Central memory CD8-positive, alpha-beta T cell (primary cell): ENCODE data around the gene DNAJC4.
A peak's percentile ranks its signal among the peaks of the same experiment; 100 is the strongest.

Experiments used
- ATAC-seq: fragments of 150-1000 bp; cut with Tn5 transposase; replicated peaks from 2 replicates; pipeline ENCODE4 v1.10.0; 2022; ENCODE audit warnings: mild to moderate bottlenecking, moderate FRiP score, moderate number of reproducible peaks; ENCODE audit not compliant: poor library complexity, severe bottlenecking; ENCODE audit errors: extremely low read depth
- DNase-seq, 2 donors: peaks; one replicate each; pipeline ENCODE4 v3.0.0; 2021; ENCODE audit warnings: low spot score in 2 of 2
- H3K27ac Mint-ChIP-seq: one replicate; pipeline ENCODE4 v1.8.0; 2022; ENCODE audit warnings: low read depth, mild to moderate bottlenecking, moderate library complexity, mixed read lengths
- H3K27me3 Mint-ChIP-seq: one replicate; pipeline ENCODE4 v1.8.0; 2022; ENCODE audit warnings: mixed read lengths
- H3K36me3 Mint-ChIP-seq: one replicate; pipeline ENCODE4 v1.8.0; 2022; ENCODE audit warnings: mild to moderate bottlenecking, moderate library complexity, mixed read lengths; ENCODE audit not compliant: insufficient read depth
- H3K4me1 Mint-ChIP-seq: one replicate; pipeline ENCODE4 v1.8.0; 2022; ENCODE audit warnings: mixed read lengths
- H3K4me3 Mint-ChIP-seq: one replicate; pipeline ENCODE4 v1.8.0; 2022; ENCODE audit warnings: mild to moderate bottlenecking, moderate library complexity, mixed read lengths
- H3K9me3 Mint-ChIP-seq: one replicate; pipeline ENCODE4 v1.8.0; 2022; ENCODE audit warnings: mixed read lengths

Gene DNAJC4

DNA sequence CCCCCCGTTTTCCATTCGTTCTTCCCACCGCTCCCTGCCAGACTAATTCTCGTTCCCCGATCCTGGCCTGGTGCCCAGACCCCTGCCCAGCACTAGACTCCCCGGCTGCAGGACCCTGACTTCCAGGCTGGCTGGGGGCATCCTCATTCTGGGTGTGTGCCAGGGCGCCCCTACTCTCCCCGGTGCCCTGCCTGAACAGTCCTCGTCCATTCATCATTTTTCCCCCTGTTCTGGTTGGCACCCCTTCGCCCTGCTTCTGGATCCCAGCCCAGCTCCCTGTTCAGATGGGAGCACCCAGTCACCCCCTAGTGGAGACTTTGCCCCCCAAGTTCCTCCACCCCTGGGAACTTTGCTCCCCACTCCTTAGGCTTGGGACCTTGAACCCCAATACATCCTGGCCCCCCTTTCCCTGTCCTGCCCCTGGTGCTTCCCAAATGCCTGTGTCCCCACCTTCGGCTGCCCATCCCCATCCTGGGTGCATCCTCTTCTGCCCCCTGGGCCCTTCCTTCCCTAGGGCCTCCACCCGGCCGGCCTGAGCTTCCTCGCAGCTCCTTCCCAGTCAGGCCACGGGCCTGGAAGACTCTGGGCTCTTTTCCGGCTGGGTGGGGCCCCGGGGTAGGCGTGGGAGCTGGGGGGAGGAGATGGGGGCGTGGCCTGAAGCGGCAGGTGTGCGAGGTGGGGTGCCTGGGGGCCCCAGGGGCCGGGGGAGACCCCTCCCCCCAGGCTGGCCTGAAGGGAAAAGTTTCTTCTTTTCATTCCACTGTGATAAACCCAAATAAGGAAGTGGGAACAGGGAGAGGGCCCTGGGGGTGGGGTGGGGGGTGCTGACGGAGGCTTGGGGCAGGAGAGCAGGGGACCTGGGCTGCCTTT is 21.9 kb downstream of the DNAJC4 start:
- Mint-ChIP-seq H3K4me3 (peak overlapping the region; percentile 91), H3K9me3 (no peaks in the 10 kb centered on the region), H3K4me1 (peaks cover 24% of the 10 kb centered on the region), H3K27ac (peak overlapping the region; percentile 87), H3K36me3 (peaks cover 6% of the 10 kb centered on the region), H3K27me3 (no peaks in the 10 kb centered on the region)
- ATAC-seq (no peak), DNase-seq (no peak)

DNA sequence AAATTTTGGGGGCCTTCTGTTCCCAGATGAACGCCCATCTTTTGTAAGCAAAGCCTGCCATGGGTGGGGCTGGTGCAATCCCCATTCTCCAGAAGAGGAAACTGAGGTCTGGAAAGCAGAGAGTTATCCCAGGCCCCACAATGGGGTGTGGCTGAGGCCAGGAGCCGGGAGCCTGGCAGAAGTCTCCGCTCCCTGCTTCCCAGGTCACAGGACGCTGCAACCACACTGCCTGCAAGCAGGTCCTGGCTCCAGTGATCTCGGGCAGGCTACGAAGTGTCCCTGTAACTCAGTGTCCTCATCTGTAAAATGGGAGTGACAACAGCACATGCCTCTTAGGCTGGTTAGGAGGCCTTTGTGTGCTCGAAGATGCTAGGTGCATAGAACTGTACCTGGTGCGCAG is 22.7 kb downstream of the DNAJC4 start:
- Mint-ChIP-seq H3K9me3 (no peaks in the 10 kb centered on the region), H3K4me1 (peaks cover 16% of the 10 kb centered on the region), H3K27me3 (no peaks in the 10 kb centered on the region), H3K27ac (no peak overlapping the region), H3K4me3 (peak overlapping the region; percentile 91), H3K36me3 (peaks cover 10% of the 10 kb centered on the region)
- ATAC-seq: no peak
- DNase-seq: no peak

DNA sequence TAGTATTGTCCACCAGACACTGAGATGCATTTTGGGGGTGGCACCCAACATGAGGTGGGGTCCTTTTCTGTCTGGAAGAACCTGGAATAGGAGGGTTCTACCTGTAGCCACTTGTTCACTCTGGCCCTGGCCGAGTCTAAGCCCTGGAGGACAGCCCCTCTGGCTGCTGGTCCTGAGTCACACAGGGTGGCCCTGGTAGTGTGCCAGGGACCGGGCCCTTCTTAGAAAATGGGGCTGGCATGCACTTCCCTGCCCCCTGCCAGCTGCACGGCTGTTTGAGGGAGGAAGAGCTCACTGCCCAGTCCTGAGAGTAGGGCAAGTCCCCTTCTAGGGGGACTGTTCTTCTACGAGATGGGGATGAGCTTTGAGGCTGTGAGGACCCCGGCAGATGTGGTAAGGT is 23.1 kb downstream of the DNAJC4 start:
- DNase-seq: no peak
- no peak for ATAC-seq
- H3K27me3 Mint-ChIP-seq: no peaks in the 10 kb centered on the region
- no peak overlapping the region for H3K4me3 Mint-ChIP-seq
- H3K9me3 Mint-ChIP-seq: no peaks in the 10 kb centered on the region
- peaks cover 12% of the 10 kb centered on the region for H3K4me1 Mint-ChIP-seq
- H3K27ac Mint-ChIP-seq: no peak overlapping the region
- peaks cover 10% of the 10 kb centered on the region for H3K36me3 Mint-ChIP-seq

DNA sequence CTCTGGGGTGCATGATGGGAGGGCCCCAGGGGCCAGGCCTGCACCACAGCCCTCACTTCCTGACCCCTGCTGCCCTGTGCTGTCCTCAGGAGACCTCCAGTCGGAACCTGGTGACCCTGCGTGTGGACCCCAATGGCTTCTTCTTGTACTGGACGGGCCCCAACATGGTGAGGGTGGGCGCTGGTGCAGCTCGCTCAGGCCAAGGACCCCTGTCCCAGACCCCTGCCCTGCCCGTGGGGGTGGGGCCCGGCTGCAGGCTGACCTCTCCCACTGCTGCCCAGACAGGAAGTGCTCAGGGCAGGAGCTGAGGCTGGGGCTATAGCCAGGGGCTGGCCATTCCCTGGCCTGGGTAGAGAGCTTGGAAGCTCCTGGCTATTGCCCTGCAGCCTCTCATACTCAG is 24.0 kb downstream of the DNAJC4 start:
- Mint-ChIP-seq H3K36me3 (peaks cover 12% of the 10 kb centered on the region), H3K9me3 (no peaks in the 10 kb centered on the region), H3K27me3 (no peaks in the 10 kb centered on the region), H3K4me3 (no peak overlapping the region), H3K27ac (no peak overlapping the region), H3K4me1 (peaks cover 13% of the 10 kb centered on the region)
- ATAC-seq: no peak
- DNase-seq: no peak

DNA sequence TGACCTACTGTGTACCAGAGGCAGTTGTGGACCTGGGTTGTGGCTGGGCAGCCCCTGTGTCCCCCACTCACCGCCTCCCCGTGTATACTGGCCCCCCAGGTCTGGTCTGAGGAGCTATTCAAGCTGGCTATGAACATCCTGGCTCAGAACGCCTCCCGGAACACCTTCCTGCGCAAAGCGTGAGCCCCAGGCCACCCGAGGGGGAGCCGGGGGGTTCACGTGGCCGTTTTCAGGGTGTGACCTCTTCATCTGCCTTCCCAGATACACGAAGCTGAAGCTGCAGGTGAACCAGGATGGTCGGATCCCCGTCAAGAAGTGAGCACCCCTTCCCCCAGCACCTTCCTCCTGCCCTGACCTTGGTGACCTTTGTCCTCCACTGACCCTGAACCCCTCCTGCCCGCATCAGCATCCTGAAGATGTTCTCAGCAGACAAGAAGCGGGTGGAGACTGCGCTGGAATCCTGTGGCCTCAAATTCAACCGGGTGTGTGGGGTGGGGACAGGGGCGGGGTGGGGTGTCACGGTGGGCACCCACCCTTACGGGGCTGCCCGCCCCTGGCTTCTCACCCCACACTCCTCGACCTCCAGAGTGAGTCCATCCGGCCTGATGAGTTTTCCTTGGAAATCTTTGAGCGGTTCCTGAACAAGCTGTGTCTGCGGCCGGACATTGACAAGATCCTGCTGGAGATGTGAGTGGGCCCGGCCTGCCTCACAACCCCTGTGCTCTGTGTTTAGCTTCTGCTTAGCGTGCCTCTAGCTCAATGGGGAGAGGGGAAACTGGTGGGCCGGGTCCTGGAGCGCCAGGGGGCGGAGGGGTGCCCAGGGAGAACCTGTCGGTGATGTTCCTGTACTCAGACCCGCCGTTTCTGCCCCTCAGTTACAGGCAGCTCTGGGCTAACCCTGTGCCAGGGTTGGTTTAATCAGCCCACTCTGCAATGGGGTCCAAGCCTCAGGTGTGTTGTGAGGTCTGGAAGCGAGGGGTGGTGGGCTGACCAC is 25.1 kb downstream of the DNAJC4 start:
- Mint-ChIP-seq H3K36me3 (peaks cover 15% of the 10 kb centered on the region), H3K9me3 (no peaks in the 10 kb centered on the region), H3K4me3 (no peak overlapping the region), H3K27me3 (no peaks in the 10 kb centered on the region), H3K27ac (no peak overlapping the region), H3K4me1 (peaks cover 23% of the 10 kb centered on the region)
- DNase-seq: no peak
- ATAC-seq: no peak

DNA sequence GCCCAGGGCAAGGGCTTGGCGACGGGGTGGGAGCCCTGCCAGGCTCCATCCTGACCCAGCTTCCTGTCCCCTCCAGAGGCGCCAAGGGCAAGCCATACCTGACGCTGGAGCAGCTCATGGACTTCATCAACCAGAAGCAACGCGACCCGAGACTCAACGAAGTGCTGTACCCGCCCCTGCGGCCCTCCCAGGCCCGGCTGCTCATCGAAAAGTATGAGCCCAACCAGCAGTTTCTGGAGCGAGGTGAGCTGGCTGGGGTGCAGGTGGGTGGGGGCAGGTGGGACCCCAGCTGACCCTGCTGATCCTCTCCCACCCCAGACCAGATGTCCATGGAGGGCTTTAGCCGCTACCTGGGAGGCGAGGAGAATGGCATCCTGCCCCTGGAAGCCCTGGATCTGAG is 26.0 kb downstream of the DNAJC4 start:
- no peak overlapping the region for H3K4me3 Mint-ChIP-seq
- no peaks in the 10 kb centered on the region for H3K9me3 Mint-ChIP-seq
- ATAC-seq: no peak
- H3K4me1 Mint-ChIP-seq: peaks cover 23% of the 10 kb centered on the region
- no peaks in the 10 kb centered on the region for H3K27me3 Mint-ChIP-seq
- no peak overlapping the region for H3K27ac Mint-ChIP-seq
- DNase-seq: no peak
- peaks cover 13% of the 10 kb centered on the region for H3K36me3 Mint-ChIP-seq

DNA sequence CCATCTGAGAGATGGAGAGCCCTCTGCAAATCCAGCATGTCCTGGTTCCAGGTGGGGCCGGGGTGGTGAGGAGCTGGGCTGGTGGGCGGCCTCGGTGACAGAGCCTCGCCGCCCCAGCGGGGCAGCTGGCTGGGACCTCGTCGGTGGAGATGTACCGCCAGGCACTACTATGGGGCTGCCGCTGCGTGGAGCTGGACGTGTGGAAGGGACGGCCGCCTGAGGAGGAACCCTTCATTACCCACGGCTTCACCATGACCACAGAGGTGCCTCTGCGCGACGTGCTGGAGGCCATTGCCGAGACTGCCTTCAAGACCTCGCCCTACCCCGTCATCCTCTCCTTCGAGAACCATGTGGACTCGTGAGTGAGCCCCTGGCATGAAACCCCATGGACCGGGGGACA is 28.0 kb downstream of the DNAJC4 start:
- Mint-ChIP-seq H3K4me3 (no peak overlapping the region), H3K9me3 (no peaks in the 10 kb centered on the region), H3K27ac (no peak overlapping the region), H3K4me1 (peaks cover 15% of the 10 kb centered on the region), H3K36me3 (peaks cover 11% of the 10 kb centered on the region), H3K27me3 (no peaks in the 10 kb centered on the region)
- DNase-seq (no peak), ATAC-seq (no peak)

DNA sequence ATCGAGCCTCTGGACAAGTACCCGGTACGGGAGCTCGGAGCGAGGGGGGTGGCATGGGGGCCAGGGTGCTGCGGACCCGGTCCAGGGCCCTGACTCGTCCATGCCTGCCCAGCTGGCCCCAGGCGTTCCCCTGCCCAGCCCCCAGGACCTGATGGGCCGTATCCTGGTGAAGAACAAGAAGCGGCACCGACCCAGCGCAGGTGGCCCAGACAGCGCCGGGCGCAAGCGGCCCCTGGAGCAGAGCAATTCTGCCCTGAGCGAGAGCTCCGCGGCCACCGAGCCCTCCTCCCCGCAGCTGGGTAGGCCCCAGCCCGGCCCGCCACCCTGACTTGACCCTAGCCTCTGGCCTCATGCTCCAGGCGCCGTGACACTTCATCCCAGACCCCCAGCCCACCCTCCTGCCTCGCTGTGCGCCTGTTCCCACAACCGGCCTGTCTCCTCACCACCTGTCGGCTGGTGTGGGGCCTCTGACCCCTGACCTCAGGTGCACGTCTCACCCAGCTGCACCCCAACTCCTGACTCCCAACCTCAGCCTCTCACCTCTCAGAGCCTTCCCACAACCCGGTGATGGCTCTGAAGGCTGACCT is 28.7 kb downstream of the DNAJC4 start:
- Mint-ChIP-seq H3K9me3 (no peaks in the 10 kb centered on the region), H3K27me3 (no peaks in the 10 kb centered on the region), H3K36me3 (peaks cover 11% of the 10 kb centered on the region), H3K27ac (no peak overlapping the region), H3K4me3 (no peak overlapping the region), H3K4me1 (peaks cover 11% of the 10 kb centered on the region)
- ATAC-seq (no peak), DNase-seq (no peak)

DNA sequence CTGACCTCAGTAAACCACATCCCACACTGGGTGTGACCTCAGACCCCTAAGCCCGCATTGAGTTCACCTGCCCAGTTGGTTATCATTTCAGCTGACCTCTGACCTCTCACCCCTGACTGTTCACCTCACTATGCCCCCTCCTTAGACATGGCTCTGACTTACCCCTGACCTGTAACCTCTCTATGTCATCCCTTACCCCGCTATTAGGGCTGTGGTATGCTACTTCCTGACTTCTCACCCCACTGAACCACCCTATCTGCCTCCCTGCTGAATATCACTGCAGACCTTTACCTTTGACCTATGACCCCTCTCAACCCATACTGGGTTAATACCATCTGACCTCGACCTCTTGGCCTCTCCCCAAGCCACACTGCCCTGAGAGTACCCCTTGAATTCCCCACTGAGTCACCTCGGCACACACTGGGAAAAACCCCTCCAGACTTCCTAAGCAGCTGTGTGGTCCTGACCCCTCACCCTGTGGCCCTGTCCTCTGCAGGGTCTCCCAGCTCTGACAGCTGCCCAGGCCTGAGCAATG is 29.3 kb downstream of the DNAJC4 start:
- Mint-ChIP-seq H3K4me1 (peaks cover 11% of the 10 kb centered on the region), H3K9me3 (no peaks in the 10 kb centered on the region), H3K27ac (peak overlapping the region; percentile 47), H3K4me3 (no peak overlapping the region), H3K27me3 (no peaks in the 10 kb centered on the region), H3K36me3 (peaks cover 11% of the 10 kb centered on the region)
- ATAC-seq (no peak), DNase-seq (no peak)

DNA sequence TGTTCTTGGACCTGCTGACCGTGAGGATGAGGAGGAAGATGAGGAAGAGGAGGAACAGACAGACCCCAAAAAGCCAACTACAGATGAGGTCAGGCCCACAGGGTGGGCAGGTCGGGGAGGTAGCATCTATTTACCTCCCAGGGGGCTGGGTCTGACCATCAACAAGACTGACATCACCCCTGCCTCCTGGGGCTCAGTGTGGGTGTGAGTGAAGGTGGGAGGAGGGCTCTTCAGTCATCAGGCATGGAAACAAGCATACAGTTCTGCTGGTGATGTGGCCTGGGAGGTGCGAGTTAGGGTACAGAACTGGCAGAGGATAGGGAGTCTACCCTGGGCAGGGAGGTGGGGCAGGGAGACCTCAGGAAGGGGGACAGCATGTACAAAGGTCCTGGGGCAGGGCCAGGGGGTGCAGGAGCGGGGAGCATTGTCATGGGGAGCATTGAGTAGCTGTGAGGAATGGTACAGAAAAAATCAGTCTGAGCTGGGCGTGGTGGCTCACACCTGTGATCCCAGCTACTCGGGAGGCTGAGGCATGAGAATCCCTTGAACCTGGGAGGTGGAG is 29.9 kb downstream of the DNAJC4 start:
- H3K4me3 Mint-ChIP-seq: no peak overlapping the region
- DNase-seq (no peak), ATAC-seq (no peak)
- peaks cover 11% of the 10 kb centered on the region for H3K36me3 Mint-ChIP-seq
- H3K9me3 Mint-ChIP-seq: no peaks in the 10 kb centered on the region
- peak overlapping the region; percentile 47 for H3K27ac Mint-ChIP-seq
- H3K27me3 Mint-ChIP-seq: no peaks in the 10 kb centered on the region
- peaks cover 11% of the 10 kb centered on the region for H3K4me1 Mint-ChIP-seq

DNA sequence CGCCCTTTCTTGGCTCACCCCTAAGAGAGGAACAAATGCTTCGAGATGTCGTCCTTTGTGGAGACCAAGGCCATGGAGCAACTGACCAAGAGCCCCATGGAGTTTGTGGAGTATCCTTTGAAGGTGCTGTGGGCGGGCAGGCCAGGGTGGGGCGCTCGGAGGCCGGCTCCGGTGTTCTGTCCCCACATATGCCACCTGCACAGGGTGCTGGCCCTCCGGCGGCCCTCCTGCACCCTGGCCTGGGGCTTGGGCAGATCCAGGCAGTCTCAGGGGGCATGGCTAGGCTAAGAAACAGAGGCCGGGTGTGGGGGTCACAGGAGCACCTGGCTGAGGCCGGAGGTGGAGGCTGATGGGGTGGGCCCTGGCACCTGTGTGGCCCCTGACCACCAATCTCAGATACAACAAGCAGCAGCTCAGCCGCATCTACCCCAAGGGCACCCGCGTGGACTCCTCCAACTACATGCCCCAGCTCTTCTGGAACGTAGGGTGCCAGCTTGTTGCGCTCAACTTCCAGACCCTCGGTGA is 31.3 kb downstream of the DNAJC4 start:
- Mint-ChIP-seq H3K27ac (no peak overlapping the region), H3K9me3 (no peaks in the 10 kb centered on the region), H3K4me3 (no peak overlapping the region), H3K36me3 (peaks cover 13% of the 10 kb centered on the region), H3K27me3 (no peaks in the 10 kb centered on the region), H3K4me1 (peaks cover 11% of the 10 kb centered on the region)
- DNase-seq (no peak), ATAC-seq (no peak)
